Measurements from ENCODE around the gene DIPK1A.

GRCh38 chr1:92879316-92879968 is 81.8 kb downstream of the DIPK1A start:
- TF ChIP-seq EZH2 (IDR thresholded peaks at IDR 0.05; ENCODE audit: insufficient read depth, poor library complexity, severe bottlenecking) = no peak
- TF ChIP-seq EZH2phosphoT487 (IDR thresholded peaks at IDR 0.05; ENCODE audit: insufficient read depth, low read depth) = no peak
